ENCODE data around the gene CACNA2D4. TPM values are rescaled to one million over a fixed set of nuclear protein-coding genes. Genes with fewer than 3 reads are reported as not detected.
"Not testable (repeated sequence)": the region's sequence is repeated elsewhere in the genome, so short reads cannot be mapped to it uniquely, and the experiment has no call there.

Gene CACNA2D4
- 0.83 TPM for total RNA-seq

GRCh38 chr12:1918081-1918883 lies at the start of gene CACNA2D4:
TSS of gene CACNA2D4 (minus strand) at chr12:1918652. CDS start at chr12:1918473, 179 bp downstream.
- DNase-seq (ENCODE audit: low spot score) (peak; percentile 42), ATAC-seq (no peak)

DNA sequence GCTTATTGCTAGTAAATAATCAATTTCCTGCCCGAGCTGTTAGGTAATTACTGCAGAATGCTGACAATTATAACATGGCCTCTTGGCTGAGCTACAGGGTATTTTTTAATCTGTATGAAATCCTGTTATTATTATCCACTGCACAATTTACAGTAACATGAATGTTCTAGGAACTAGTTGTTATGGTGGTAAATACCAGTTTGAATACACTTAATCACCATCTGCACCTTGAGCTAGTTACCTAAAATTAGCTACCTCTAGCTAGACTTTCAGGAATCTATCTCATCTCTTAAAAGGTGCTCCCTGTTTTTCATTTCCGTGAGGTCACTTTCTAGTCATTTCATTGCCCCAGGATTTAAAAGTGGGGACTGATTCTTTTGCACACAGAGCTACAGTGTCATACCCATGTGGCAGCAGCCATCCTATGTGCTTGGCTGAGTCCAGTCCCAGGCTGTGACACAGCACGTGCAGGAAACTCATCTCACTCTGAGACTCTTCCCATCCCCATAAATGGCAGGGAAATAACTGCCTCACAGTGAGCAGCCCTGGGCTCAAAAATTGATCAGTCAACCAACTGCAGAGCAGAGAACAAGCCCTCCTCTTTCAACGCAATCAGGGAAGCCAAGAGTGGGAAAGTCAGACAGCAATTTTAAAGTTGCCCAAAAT lies 48.2 kb upstream of the CACNA2D4 start:
- ATAC-seq = no peak

DNA sequence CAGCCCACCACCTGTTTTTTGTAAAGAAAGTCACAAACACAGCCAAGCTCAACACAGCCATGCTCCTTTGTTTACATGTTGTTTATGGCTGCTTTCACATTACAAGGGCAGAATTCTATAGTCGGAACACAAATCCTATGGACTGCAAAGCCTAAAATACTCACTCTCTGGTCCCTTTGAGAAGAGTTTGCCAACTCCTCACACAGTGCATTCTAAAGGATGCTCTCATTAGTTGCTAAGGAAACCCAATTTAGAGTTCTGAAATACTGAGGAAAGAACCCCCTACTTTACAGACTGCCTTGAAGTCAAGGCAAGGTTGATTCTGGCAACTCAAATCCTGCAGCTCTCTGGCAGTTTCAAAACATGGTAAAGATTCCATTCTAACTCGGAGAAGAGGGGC lies 47.5 kb upstream of the CACNA2D4 start:
- DNase-seq (ENCODE audit: low spot score) (no peak), ATAC-seq (no peak)

More for the DNA sequence above, 48.2 kb upstream of the CACNA2D4 start:
- DNase-seq (ENCODE audit: low spot score) = no peak

DNA sequence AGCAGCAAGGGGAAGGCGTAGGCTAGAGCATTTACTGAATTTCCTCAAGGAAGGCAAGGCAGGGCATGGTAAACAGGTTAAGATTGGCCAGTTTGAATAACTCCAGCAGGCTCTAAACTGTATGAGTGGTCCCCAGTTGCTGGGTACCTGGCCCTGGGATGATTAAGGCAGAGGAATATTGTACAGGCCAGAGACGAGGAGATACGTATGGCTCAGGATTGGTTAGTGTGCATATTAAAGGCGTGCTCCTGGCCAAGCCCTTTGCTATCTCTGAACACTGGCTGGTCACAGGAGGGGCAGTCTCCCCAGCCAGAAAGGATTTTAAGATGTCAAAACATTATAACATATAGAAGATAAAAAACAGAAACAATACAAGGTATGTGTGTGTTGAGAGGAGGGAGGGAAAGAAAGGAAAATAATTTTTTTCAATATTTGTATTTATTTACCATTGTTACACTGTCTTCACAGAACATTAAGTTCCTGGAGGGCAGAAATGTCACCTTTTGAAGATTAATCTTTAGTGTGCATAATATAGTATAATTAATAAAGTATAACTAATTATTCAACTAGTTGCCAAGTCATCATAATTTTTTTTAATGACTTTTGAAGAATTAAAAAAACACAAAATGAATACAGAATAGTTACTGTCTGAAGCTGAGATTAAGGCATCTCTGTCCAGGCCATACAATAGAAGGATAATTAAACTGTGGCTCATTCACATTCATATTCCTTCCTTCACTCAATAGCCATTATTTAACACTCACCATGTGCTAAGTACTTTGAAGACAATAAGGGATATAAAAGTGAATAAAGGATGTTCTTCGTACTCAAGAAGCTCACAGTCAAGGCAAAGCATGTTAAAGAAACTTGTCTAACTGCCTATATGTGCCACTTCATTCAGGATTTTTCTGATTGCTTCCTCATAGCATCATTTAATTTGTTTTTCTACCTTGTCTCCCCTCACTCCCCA lies 43.9 kb upstream of the CACNA2D4 start:
- no peak for ATAC-seq
- DNase-seq (ENCODE audit: low spot score) = no peak

GRCh38 chr12:1956716-1957115 lies 38.3 kb upstream of the CACNA2D4 start:
- no peak for ATAC-seq
- DNase-seq (ENCODE audit: low spot score) = no peak

DNA sequence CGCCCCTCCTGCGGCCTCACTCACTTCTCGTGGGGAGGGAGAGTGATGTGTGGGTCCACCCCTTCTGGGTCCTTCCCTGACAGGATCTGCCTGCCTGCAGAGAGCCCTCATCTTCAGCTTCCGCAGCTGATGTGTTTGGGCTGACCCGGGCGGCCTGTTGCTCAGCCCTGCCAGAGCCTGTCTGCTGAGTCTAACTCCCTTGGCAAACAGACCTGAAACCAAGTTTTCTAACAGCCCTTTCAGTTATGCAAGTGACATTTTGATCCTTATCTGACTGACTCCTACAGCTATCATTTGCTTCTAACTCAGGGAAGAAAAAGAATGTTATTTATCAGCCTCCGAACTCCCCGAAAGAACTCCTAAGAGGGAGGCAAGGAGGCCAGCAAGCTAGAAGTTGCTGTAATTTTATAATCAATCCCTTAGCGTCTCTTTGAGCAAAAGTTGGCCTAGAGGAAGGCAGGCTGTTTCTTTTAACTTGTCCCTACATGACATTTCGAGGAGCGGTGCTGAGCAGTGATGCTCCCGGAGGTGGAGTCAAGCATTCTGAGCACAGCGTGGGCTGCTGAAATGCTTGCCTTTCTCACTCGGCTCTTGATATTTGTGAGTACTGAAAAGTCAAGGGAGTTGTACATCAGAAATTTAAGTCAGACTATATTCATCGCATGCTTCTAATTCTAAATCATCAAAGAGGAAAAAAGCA lies 31.5 kb upstream of the CACNA2D4 start:
- ATAC-seq (peak; percentile 77), DNase-seq (ENCODE audit: low spot score) (no peak)

GRCh38 chr12:1948883-1949282 lies 30.4 kb upstream of the CACNA2D4 start:
- ATAC-seq = no peak
- DNase-seq (ENCODE audit: low spot score) = no peak

- DNase-seq (ENCODE audit: low spot score) (no peak), ATAC-seq (no peak)
Measured at GRCh38 chr12:1947081-1947480, 28.6 kb upstream of the CACNA2D4 start.

DNA sequence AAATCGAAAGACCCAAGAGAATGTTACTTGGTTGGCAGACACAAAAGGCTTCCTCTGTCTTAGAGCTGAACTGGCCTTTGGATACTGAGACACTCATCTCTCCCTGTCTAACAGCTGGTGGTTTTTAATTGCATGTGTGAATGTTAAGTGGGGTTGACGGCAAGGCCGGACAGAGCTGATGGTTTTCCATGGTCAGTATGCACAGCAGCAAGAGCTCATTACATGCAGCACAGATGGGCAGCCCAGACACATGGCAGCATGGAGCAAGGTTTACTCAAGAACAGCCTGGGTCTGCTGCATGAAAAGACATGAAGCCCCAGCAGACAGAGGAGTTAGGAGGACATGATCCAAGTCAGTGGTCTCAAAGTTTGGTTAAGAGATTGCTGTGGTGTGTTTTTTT lies 27.8 kb upstream of the CACNA2D4 start:
- ATAC-seq (no peak), DNase-seq (ENCODE audit: low spot score) (no peak)

GRCh38 chr12:1945502-1945901 lies 27.1 kb upstream of the CACNA2D4 start:
- ATAC-seq; DNase-seq (ENCODE audit: low spot score): not testable (repeated sequence)

- peak; percentile 84 for ATAC-seq
Measured at GRCh38 chr12:1939801-1940607, 21.6 kb upstream of the CACNA2D4 start.

GRCh38 chr12:1939331-1939730 lies 20.9 kb upstream of the CACNA2D4 start:
- ATAC-seq (no peak), DNase-seq (ENCODE audit: low spot score) (no peak)

More at GRCh38 chr12:1939801-1940607, 21.6 kb upstream of the CACNA2D4 start:
- peak; percentile 82 for DNase-seq (ENCODE audit: low spot score)

- DNase-seq (ENCODE audit: low spot score) (no peak), ATAC-seq (no peak)
Measured at GRCh38 chr12:1937481-1938224, 19.2 kb upstream of the CACNA2D4 start.

DNA sequence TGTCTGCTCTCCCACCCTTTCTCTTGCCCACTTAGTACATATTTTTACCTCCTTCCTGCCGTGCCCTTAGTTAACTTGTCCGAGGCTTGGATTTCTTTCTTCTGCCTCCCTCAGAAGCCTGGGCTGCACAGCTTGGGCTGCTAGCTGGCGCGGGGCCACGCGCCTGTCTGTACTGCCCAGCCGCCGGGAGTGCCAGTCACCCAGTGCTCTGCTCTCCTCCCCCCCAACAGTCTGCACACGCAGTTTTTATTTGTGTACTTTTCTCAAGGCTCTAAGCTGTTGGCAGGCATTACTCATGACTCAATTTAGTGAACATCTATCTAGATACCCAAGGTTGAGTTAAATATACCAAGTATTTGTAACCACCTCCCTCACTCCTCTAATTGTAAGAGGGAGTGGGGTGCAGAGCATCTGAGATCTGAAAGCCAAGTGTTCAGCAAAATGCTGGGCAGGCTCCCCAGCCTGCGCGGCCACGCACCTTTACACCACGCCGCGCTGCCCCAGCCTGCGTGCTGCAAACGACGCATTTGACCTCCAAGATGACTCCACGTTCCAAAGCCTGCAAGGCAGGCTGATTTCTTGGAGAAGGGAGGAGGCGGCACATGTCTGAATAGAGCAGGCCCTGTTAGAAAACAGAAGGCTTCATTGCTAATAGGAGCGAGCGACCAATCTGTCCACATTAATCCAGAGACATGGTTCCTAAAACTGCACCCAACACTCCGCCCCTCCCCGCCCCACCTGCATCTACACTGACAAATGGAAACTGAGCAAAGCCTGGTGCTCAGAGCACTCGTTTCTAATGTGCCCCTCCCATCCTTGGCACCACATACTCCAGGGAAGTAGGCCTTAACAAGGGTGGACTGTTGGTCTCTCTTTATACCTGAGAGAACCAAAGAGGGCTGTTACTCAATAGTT lies 18.2 kb upstream of the CACNA2D4 start:
- DNase-seq (ENCODE audit: low spot score) = peak; percentile 86
- peak; percentile 84 for ATAC-seq

- DNase-seq (ENCODE audit: low spot score) (peak; percentile 66), ATAC-seq (peak; percentile 47)
Measured at GRCh38 chr12:1935700-1936378, 17.4 kb upstream of the CACNA2D4 start.

DNA sequence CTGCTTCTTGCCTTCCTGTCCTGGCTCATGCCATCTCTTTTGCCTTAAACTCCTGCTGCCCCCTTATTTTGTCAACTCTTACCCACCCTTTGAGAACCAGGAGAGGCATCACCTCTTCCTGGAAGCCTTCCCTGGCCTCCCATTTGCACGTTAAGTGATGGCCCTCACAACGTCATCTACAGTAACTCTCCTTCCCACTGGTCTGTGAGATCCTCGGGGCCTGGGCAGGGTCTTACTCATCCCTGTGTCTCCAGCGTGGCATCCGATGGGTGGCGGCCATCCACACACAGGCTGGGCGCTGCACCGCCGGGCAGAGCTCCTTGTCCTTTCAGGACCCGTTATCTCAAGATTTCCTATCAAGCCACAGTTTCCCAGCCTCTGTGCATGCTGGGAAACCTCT lies 16.8 kb upstream of the CACNA2D4 start:
- DNase-seq (ENCODE audit: low spot score) (no peak), ATAC-seq (no peak)

DNA sequence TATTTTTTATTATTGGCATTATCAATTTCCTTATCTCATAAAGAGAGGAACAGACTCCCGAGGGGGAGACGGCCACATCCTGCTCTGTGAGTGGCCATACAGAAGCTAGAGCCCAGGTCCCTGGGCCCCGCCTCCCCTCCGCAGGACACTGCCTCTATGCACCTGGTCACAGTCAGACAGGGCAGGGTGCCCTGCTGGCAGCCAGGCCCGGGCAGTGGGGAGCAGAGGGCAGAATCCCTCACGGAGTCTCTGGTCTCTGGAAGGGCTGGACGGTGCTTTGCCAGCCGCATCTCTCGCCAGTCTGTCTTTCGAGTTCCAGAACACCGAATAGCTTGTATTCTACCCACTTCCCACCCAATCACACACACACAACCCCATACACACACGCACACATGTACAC lies 16.4 kb upstream of the CACNA2D4 start:
- DNase-seq (ENCODE audit: low spot score) = no peak
- no peak for ATAC-seq

All from left lobe of liver (tissue), 2 donors.